CD8-positive, alpha-beta memory T cell (primary cell): Measurements from ENCODE around the gene RFTN1. TPM values are rescaled to one million over a fixed set of nuclear protein-coding genes. Genes with fewer than 3 reads are reported as not detected.

ENCODE experiments used
- CTCF ChIA-PET: fragments of 350-600 bp; sonication (Branson Sonifier 250); formaldehyde crosslinking; loops from one replicate; lab custom pipeline; 2021; ENCODE audit warnings: antibody characterized with exemption; lab: Charles Lee
- POLR2A ChIA-PET: fragments of 350-600 bp; sonication (Branson Sonifier 250); formaldehyde crosslinking; loops from one replicate; lab custom pipeline; 2021; ENCODE audit warnings: antibody characterized with exemption; lab: Charles Lee
- DNase-seq, 5 donors: peaks; one replicate each; pipeline versions ENCODE4 v3.0.0 to v3.0.0-alpha.2; 2020 to 2022; ENCODE audit warnings: mixed read lengths in 1 of 5
- H3K27ac ChIP-seq: one replicate; pipeline ENCODE4 v1.7.0; 2013; ENCODE audit warnings: low read depth, mild to moderate bottlenecking, low read length, moderate library complexity
- H3K27me3 ChIP-seq: 2 replicates; pipeline ENCODE4 v1.7.0; 2013; ENCODE audit warnings: low read length, mild to moderate bottlenecking; ENCODE audit not compliant: insufficient read depth, poor library complexity, severe bottlenecking
- H3K36me3 ChIP-seq: 2 replicates; pipeline ENCODE4 v1.7.0; 2013; ENCODE audit warnings: mild to moderate bottlenecking, low read length, moderate library complexity; ENCODE audit not compliant: insufficient read depth
- H3K4me1 ChIP-seq: 2 replicates; pipeline ENCODE4 v1.7.0; 2013; ENCODE audit warnings: mild to moderate bottlenecking, low read length, moderate library complexity; ENCODE audit not compliant: insufficient read depth
- H3K4me3 ChIP-seq: 2 replicates; pipeline ENCODE4 v1.7.0; 2013; ENCODE audit warnings: mild to moderate bottlenecking, low read length
- H3K9me3 ChIP-seq: 2 replicates; pipeline ENCODE4 v1.7.0; 2013; ENCODE audit warnings: mild to moderate bottlenecking, low read length
- H3K27ac Mint-ChIP-seq, 8 donors: one replicate each; pipeline ENCODE4 v1.8.0; 2020 to 2021; ENCODE audit warnings: mixed read lengths in 8 of 8, mild to moderate bottlenecking in 6 of 8, inconsistent platforms in 3 of 8, moderate library complexity in 3 of 8
- H3K27me3 Mint-ChIP-seq, 2 donors: one replicate each; pipeline ENCODE4 v1.8.0; 2020 to 2021; ENCODE audit warnings: mixed read lengths in 2 of 2, mild to moderate bottlenecking in 1 of 2, moderate library complexity in 1 of 2
- H3K36me3 Mint-ChIP-seq, 3 donors: one replicate each; pipeline ENCODE4 v1.8.0; 2020 to 2021; ENCODE audit warnings: mixed read lengths in 3 of 3, inconsistent platforms in 1 of 3, mild to moderate bottlenecking in 1 of 3
- H3K4me1 Mint-ChIP-seq, 3 donors: one replicate each; pipeline ENCODE4 v1.8.0; 2020 to 2021; ENCODE audit warnings: mixed read lengths in 3 of 3, inconsistent platforms in 1 of 3, mild to moderate bottlenecking in 1 of 3
- H3K4me3 Mint-ChIP-seq, 7 donors: one replicate each; pipeline ENCODE4 v1.8.0; 2020 to 2021; ENCODE audit warnings: mixed read lengths in 7 of 7, mild to moderate bottlenecking in 6 of 7, moderate library complexity in 4 of 7, inconsistent platforms in 2 of 7
- H3K9me3 Mint-ChIP-seq, 5 donors: one replicate each; pipeline ENCODE4 v1.8.0; 2020 to 2022; ENCODE audit warnings: mixed read lengths in 5 of 5, mild to moderate bottlenecking in 3 of 5, moderate library complexity in 2 of 5, inconsistent platforms in 1 of 5
- polyA plus RNA-seq: library from polyadenylated mRNA; unstranded; fragments of 300-500 nt; fragmentation: Illumina TruSeq; gene quantifications from one replicate; pipeline ENCODE4 v1.2.3, GENCODE V29; 2021
- total RNA-seq, 2 experiments: library from RNA; stranded (reverse); gene quantifications; one replicate each; pipeline ENCODE4 v1.2.3, GENCODE V29; 2021

Gene RFTN1
- total and polyA plus RNA-seq, 3 experiments from 2014 or later = 87.4 to 126 (median 125) TPM

DNA sequence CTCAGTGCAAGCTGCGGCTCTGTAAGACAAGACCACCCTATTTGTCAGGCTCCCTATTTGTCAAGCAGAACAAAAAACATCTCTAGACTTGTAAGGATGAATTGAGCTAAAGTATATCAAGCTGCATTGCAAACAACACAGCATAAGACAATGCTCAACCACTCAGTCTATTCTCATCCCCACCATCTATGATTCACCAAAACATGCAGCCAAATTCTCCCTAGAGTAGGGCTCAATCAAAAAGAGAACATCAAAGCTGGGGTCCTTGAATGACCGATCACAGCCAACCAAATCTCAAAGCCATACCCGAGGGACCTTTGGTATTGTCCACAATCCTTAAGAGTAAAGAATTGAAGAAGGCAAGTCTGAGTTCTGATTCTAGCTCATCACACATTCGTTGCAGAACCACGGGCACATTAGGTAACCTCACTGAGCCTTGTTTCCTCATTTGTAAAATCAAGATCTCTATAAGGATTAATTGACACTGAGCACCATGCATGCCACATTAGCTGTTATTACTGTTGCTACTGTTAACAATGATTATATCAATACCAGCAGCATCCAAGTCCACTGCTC is 31.2 kb downstream of the RFTN1 start:
- Mint-ChIP-seq H3K9me3 (no peaks in the 10 kb centered on the region), H3K27me3 (peaks cover 0 to 3% of the 10 kb centered on the region in 2 donors), H3K4me3 (peak overlapping the region in 6 of 7 donors; percentile 55 to 85 (median 68)), H3K36me3 (peaks cover 8 to 57% (median 12%) of the 10 kb centered on the region in 3 donors), H3K27ac (peak overlapping the region; percentile 62 to 96 (median 90)), H3K4me1 (peaks cover 70 to 100% (median 95%) of the 10 kb centered on the region in 3 donors)
- Histone ChIP-seq H3K27me3 (no peaks in the 10 kb centered on the region), H3K27ac (no peak overlapping the region), H3K9me3 (no peaks in the 10 kb centered on the region), H3K4me3 (peak overlapping the region; percentile 35), H3K4me1 (peaks cover 42% of the 10 kb centered on the region), H3K36me3 (no peaks in the 10 kb centered on the region)
- POLR2A ChIA-PET = interaction anchor here (0.6 to 2.4 kb wide), 6 partner anchors 13 to 217 kb away, joined by 3 to 10 read pairs (median 4); partner anchors contain the start of genes DPH3 and OXNAD1
- CTCF ChIA-PET = interaction anchor here (0.5 to 3.1 kb wide), 10 partner anchors 12 to 781 kb away, joined by 3 to 15 read pairs (median 4); no protein-coding TSS in a partner anchor
- no peak for DNase-seq

DNA sequence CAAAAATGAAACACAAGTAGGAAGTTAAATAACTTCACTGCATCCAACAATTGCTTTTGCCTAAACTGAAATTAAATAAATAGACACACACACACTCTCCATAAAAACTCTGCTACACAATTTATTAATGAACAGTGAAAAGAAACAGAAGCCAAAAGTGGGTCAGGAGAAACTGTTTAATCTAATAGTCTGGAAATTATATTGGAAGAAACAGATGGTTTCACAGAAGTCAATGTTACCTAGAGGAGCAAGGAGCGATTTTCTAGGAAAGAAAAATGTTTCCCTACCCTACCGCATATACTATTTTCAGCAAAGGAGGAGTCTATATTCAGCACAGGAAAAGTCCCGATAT is 32.0 kb downstream of the RFTN1 start:
- DNase-seq = no peak
- CTCF ChIA-PET = interaction anchor here (1.1 to 1.7 kb wide), 4 partner anchors 13 to 213 kb away, joined by 3 to 5 read pairs (median 4); no protein-coding TSS in a partner anchor
- Histone ChIP-seq H3K27ac (no peak overlapping the region), H3K9me3 (no peaks in the 10 kb centered on the region), H3K27me3 (no peaks in the 10 kb centered on the region), H3K4me3 (peak overlapping the region; percentile 35), H3K36me3 (no peaks in the 10 kb centered on the region), H3K4me1 (peaks cover 48% of the 10 kb centered on the region)
- Mint-ChIP-seq H3K4me3 (peak overlapping the region; percentile 16 to 85 (median 68)), H3K27me3 (peaks cover 0 to 3% of the 10 kb centered on the region in 2 donors), H3K9me3 (no peaks in the 10 kb centered on the region), H3K36me3 (peaks cover 9 to 55% (median 13%) of the 10 kb centered on the region in 3 donors), H3K4me1 (peaks cover 76 to 100% (median 98%) of the 10 kb centered on the region in 3 donors), H3K27ac (peak overlapping the region; percentile 51 to 96 (median 86))
- POLR2A ChIA-PET = interaction anchor here (2.0 kb wide), 1 partner anchor 30 kb away, joined by 8 read pairs; no protein-coding TSS in a partner anchor

DNA sequence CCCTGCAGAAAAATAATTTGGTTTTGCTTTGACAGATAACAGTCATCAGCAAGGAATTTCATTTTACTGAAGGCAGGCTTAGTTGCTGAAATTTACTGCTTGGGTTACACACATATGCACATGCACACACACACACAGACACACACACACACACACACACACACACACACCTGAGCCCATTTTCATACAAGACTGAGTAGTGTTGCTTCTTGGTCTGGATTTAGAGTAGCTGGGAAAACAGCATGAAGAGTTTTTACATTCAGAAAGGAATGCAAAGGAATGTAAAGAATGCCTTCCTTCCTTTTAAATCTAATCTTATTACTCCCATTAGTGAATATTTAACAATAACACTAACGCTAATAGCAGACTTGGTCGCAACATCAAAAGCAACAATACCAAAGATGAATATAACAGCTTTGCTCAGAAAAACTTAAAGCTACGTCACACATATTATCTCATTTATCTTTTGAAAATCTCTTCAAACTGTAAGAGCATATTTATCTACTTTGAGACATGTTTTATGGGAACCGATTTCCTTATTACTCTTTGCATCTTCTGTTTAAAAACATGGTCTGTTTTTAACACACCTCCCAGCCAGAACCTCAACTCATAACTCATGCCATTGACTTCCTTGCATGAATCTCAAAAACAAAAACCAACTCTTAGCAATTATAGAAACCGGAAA is 32.5 kb downstream of the RFTN1 start:
- peaks cover 76 to 100% (median 98%) of the 10 kb centered on the region in 3 donors for H3K4me1 Mint-ChIP-seq
- H3K36me3 ChIP-seq = no peaks in the 10 kb centered on the region
- POLR2A ChIA-PET = interaction anchor here (2.0 kb wide), 1 partner anchor 31 kb away, joined by 8 read pairs; no protein-coding TSS in a partner anchor
- peak overlapping the region; percentile 51 to 96 (median 86) for H3K27ac Mint-ChIP-seq
- peak overlapping the region; percentile 16 to 85 (median 68) for H3K4me3 Mint-ChIP-seq
- H3K27me3 ChIP-seq = no peaks in the 10 kb centered on the region
- H3K9me3 Mint-ChIP-seq = no peaks in the 10 kb centered on the region
- peak overlapping the region; percentile 1 for H3K27ac ChIP-seq
- peak overlapping the region; percentile 35 for H3K4me3 ChIP-seq
- no peaks in the 10 kb centered on the region for H3K9me3 ChIP-seq
- H3K36me3 Mint-ChIP-seq = peaks cover 5 to 55% (median 8%) of the 10 kb centered on the region in 3 donors
- DNase-seq = peak in 2 of 5 donors; percentile 18 to 56
- CTCF ChIA-PET = interaction anchor here (1.3 to 1.7 kb wide), 2 partner anchors 13 to 31 kb away, joined by 3 to 5 read pairs; no protein-coding TSS in a partner anchor
- peaks cover 0 to 1% of the 10 kb centered on the region in 2 donors for H3K27me3 Mint-ChIP-seq
- peaks cover 53% of the 10 kb centered on the region for H3K4me1 ChIP-seq

DNA sequence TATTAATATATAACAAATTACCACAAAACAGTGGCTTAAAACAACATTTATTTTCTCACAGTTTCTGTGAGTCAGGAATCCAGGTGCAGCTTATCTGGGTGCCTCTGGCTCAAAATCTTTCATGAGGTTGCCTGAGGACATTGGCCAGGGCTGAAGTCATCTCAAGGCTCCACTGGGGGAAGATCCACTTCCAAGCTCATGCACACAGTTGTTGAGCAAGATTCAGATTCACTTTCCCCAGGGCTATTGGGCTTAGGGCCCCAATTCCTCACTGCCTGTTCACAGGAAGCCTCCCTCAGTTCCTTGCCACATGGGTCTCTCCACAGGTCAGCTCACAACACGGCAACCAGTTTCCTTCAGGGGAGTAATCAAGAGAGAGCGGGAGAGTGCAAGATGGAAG is 35.0 kb downstream of the RFTN1 start:
- Histone ChIP-seq H3K27me3 (no peaks in the 10 kb centered on the region), H3K9me3 (no peaks in the 10 kb centered on the region), H3K4me3 (no peak overlapping the region), H3K36me3 (no peaks in the 10 kb centered on the region), H3K4me1 (peaks cover 57% of the 10 kb centered on the region), H3K27ac (no peak overlapping the region)
- Mint-ChIP-seq H3K27ac (peak overlapping the region in 6 of 8 donors; percentile 23 to 81 (median 64)), H3K27me3 (no peaks in the 10 kb centered on the region), H3K4me3 (no peak overlapping the region), H3K4me1 (peaks cover 77 to 99% (median 98%) of the 10 kb centered on the region in 3 donors), H3K9me3 (peaks cover 0 to 2% (median 0%) of the 10 kb centered on the region in 5 donors), H3K36me3 (peaks cover 16 to 60% (median 25%) of the 10 kb centered on the region in 3 donors)
- ChIA-PET CTCF (no interaction called here), POLR2A (no interaction called here)
- no peak for DNase-seq

DNA sequence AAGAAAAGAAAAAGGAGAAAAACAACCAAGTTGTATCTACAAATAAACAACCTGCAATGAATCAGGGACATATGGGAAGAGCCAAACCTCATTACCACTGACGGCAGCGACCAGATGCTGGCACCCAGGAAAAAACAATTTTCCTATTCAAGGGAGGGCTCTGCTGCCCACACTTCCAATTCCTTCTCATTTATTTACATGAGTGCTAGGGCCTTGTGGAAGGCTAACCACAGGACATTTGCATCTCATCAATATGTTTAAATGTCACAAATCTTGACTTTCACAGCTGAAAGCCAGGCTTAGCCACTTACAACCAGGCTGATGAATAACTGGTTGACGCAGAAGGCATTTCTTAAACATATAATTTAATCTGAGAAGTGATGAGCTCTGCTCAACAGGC is 36.0 kb downstream of the RFTN1 start:
- H3K36me3 Mint-ChIP-seq = peaks cover 18 to 67% (median 26%) of the 10 kb centered on the region in 3 donors
- POLR2A ChIA-PET = no interaction called here
- H3K9me3 ChIP-seq = no peaks in the 10 kb centered on the region
- H3K4me3 Mint-ChIP-seq = peak overlapping the region in 1 of 7 donors; percentile 19
- H3K27me3 Mint-ChIP-seq = no peaks in the 10 kb centered on the region
- DNase-seq = no peak
- no peak overlapping the region for H3K4me3 ChIP-seq
- H3K4me1 ChIP-seq = peaks cover 47% of the 10 kb centered on the region
- H3K36me3 ChIP-seq = no peaks in the 10 kb centered on the region
- H3K27me3 ChIP-seq = no peaks in the 10 kb centered on the region
- no peak overlapping the region for H3K27ac ChIP-seq
- CTCF ChIA-PET = interaction anchor here (0.5 to 1.7 kb wide), 2 partner anchors 35 to 40 kb away, joined by 3 to 8 read pairs; partner anchors contain the start of gene RFTN1
- peaks cover 0 to 2% (median 0%) of the 10 kb centered on the region in 5 donors for H3K9me3 Mint-ChIP-seq
- H3K4me1 Mint-ChIP-seq = peaks cover 72 to 94% (median 91%) of the 10 kb centered on the region in 3 donors
- H3K27ac Mint-ChIP-seq = peak overlapping the region; percentile 30 to 89 (median 79)

DNA sequence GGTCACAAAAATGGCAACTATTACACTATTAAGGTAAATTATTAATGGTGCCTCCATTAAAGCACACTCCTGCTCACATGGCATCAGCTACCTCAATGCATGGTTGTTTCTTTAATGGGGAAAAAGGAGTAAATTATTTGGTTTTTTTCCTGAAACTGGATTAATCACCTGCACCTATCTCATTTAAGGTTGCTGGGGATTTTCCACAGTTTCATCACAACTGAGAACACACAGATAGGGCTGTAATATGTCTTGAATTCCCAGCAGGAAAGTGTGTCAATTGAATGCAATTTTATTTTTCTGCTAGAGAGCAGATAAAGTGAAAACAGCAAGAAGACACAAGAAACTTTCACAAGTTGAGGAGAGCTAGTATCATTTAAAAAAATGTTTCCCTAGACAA is 36.4 kb downstream of the RFTN1 start:
- Mint-ChIP-seq H3K36me3 (peaks cover 18 to 72% (median 31%) of the 10 kb centered on the region in 3 donors), H3K27ac (peak overlapping the region; percentile 30 to 90 (median 78)), H3K9me3 (peaks cover 0 to 2% (median 0%) of the 10 kb centered on the region in 5 donors), H3K4me3 (peak overlapping the region in 4 of 7 donors; percentile 46 to 67 (median 58)), H3K27me3 (no peaks in the 10 kb centered on the region), H3K4me1 (peaks cover 68 to 91% (median 89%) of the 10 kb centered on the region in 3 donors)
- ChIA-PET CTCF (interaction anchor here (0.5 to 1.7 kb wide), 3 partner anchors 35 to 40 kb away, joined by 3 to 8 read pairs (median 3); partner anchors contain the start of gene RFTN1), POLR2A (no interaction called here)
- no peak for DNase-seq
- no peaks in the 10 kb centered on the region for H3K9me3 ChIP-seq
- no peaks in the 10 kb centered on the region for H3K36me3 ChIP-seq
- no peak overlapping the region for H3K4me3 ChIP-seq
- no peak overlapping the region for H3K27ac ChIP-seq
- H3K4me1 ChIP-seq = peaks cover 43% of the 10 kb centered on the region
- no peaks in the 10 kb centered on the region for H3K27me3 ChIP-seq

DNA sequence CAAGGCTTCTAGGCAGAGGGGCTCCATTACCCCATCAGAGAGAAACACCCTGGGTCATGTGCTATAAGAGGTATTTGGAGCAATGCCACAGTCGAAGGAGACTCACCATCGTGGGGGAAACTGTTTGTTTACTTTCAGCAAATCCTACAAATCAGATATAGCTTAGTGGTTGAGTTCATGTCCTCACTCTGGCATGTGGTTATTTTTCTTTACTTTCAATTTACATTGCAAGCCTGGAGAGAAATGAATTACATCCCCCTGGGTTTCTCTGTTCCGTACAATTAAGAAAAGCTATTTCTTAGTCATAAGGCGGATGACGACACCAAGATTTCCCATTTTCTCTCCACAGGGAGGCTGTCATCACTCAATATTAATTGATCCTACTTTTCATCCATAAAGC is 36.9 kb downstream of the RFTN1 start:
- peak in 1 of 5 donors; percentile 30 for DNase-seq
- Mint-ChIP-seq H3K27ac (peak overlapping the region; percentile 6 to 94 (median 68)), H3K36me3 (peaks cover 18 to 76% (median 35%) of the 10 kb centered on the region in 3 donors), H3K4me3 (peak overlapping the region in 6 of 7 donors; percentile 4 to 67 (median 49)), H3K27me3 (no peaks in the 10 kb centered on the region), H3K4me1 (peaks cover 63 to 90% (median 85%) of the 10 kb centered on the region in 3 donors), H3K9me3 (peaks cover 0 to 2% (median 0%) of the 10 kb centered on the region in 5 donors)
- no peak overlapping the region for H3K4me3 ChIP-seq
- H3K27me3 ChIP-seq = no peaks in the 10 kb centered on the region
- peaks cover 39% of the 10 kb centered on the region for H3K4me1 ChIP-seq
- H3K9me3 ChIP-seq = no peaks in the 10 kb centered on the region
- no peak overlapping the region for H3K27ac ChIP-seq
- ChIA-PET CTCF (interaction anchor here (0.9 to 1.7 kb wide), 2 partner anchors 36 to 40 kb away, joined by 3 to 8 read pairs; partner anchors contain the start of gene RFTN1), POLR2A (interaction anchor here (0.5 kb wide), 1 partner anchor 209 kb away, joined by 4 read pairs; no protein-coding TSS in a partner anchor)
- no peaks in the 10 kb centered on the region for H3K36me3 ChIP-seq
